Measurements from ENCODE around the gene SARDH. TPM values are rescaled to one million over a fixed set of nuclear protein-coding genes. Genes with fewer than 3 reads are reported as not detected.

Gene SARDH
- total and polyA plus RNA-seq, 2 donors (not counting 3 experiments of a cell fraction or from before 2014, with no cell fraction given), result 0.19 to 0.44 TPM

- H3K9ac ChIP-seq (replicated peaks; ENCODE audit: extremely low read depth, insufficient read depth, low read length), result no peak overlapping the region
- no peaks in the 10 kb centered on the region for H3K36me3 ChIP-seq (ENCODE audit: control insufficient read depth in 2 of 2, extremely low read depth in 1 of 2, insufficient read depth in 2 of 2, low read length in 2 of 2)
- POLR2A ChIA-PET, result no interaction called here
- H3K4me1 ChIP-seq (ENCODE audit: control insufficient read depth, extremely low read depth, insufficient read depth, low read length), result no peaks in the 10 kb centered on the region
- intact Hi-C loops (cut with micrococcal nuclease), result no loop called here
- no peaks in the 10 kb centered on the region for H3K9me1 ChIP-seq (replicated peaks; ENCODE audit: control insufficient read depth, extremely low read depth, insufficient read depth, low read length)
- CTCF ChIA-PET, result no interaction called here
- no peaks in the 10 kb centered on the region for H4K20me1 ChIP-seq (replicated peaks; ENCODE audit: control insufficient read depth, extremely low read depth, insufficient read depth, low read length)
- H3K4me3 ChIP-seq (replicated peaks in 1 of 3; ENCODE audit: insufficient read depth in 1 of 3, low read depth in 1 of 3, low read length in 3 of 3), result no peak overlapping the region
- FAIRE-seq (no peak), DNase-seq (ENCODE audit: low read depth, low spot score) (no peak)
- no peak overlapping the region for H3K27ac ChIP-seq (ENCODE audit: insufficient read depth, low read depth, low read length)
- H3K27me3 ChIP-seq (ENCODE audit: control insufficient read depth in 2 of 2, insufficient read depth in 2 of 2, low read length in 2 of 2), result peaks cover 0 to 5% of the 10 kb centered on the region in 2 experiments
- H3K9me3 ChIP-seq (replicated peaks; ENCODE audit: control insufficient read depth, insufficient read depth, low read length), result no peaks in the 10 kb centered on the region
- no peaks in the 10 kb centered on the region for H3K79me2 ChIP-seq (ENCODE audit: control insufficient read depth, insufficient read depth, low read length)
- H3K4me2 ChIP-seq (ENCODE audit: insufficient read depth, low read length), result no peak overlapping the region
- no peak overlapping the region for H2AFZ ChIP-seq (ENCODE audit: low read depth, low read length)
- BruUV-seq (replicated peaks), result no TSS peak
- dilution Hi-C loops (cut with MboI; ENCODE audit: extremely low pct_ligation_motif_present, low sequenced_read_pairs), result no loop called here
- TF ChIP-seq, protein P1, sequence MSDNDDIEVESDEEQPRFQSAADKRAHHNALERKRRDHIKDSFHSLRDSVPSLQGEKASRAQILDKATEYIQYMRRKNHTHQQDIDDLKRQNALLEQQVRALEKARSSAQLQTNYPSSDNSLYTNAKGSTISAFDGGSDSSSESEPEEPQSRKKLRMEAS (IDR thresholded peaks at IDR 0.05; ENCODE audit: insufficient read depth, insufficient read length), result no peak
- TF ChIP-seq EZH2 (IDR thresholded peaks at IDR 0.05; ENCODE audit: borderline replicate concordance, low read depth, low read length, severe bottlenecking) (no peak), GATA2 (IDR thresholded peaks at IDR 0.05; ENCODE audit: insufficient read depth, insufficient read length, low read depth, low read length) (no peak)
Measured at GRCh38 chr9:133673258-133673655, 64.9 kb downstream of the SARDH start.

DNA sequence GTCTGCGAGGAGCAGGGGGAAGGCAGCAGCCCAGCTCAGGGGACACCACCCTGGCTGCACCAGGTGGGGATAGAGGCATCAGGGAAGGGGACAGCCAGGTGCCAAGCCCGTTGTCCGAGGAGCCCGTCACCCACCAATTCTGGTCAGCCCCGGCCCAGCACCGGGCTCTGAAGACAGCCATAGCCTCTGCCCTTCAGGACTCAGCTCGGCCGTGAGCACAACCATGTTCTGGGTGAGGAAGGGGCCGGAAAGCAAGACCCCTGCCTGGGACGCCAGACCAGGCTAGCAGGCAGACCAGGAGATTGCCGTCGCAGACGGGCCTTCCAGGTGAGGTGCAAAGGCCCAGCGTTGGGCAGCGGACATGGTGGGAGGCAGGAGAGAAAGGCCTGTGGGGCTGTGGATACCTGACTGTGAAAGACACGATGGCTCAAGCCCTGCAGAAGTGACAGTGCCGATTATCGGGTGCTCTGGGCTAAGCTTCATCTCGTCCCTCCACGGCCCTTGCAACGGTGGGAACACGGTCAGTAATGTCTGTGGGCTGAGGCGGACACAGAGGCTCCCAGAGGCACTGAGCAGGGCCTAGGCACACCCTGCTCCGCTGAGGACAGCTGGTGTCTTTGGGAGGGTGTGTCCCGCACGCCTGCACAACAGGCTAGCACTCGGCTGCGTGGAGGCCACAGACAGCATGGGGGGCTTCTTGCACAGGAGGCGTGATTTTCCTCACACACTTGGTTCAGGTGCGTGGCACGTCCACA is 65.5 kb downstream of the SARDH start:
- H3K27me3 ChIP-seq (ENCODE audit: control insufficient read depth in 2 of 2, insufficient read depth in 2 of 2, low read length in 2 of 2), result peaks cover 0 to 5% of the 10 kb centered on the region in 2 experiments
- no peaks in the 10 kb centered on the region for H3K36me3 ChIP-seq (ENCODE audit: control insufficient read depth in 2 of 2, extremely low read depth in 1 of 2, insufficient read depth in 2 of 2, low read length in 2 of 2)
- no peak overlapping the region for H3K4me2 ChIP-seq (ENCODE audit: insufficient read depth, low read length)
- CTCF ChIA-PET, result no interaction called here
- FAIRE-seq, result no peak
- POLR2A ChIA-PET, result no interaction called here
- no peak overlapping the region for H2AFZ ChIP-seq (ENCODE audit: low read depth, low read length)
- H3K27ac ChIP-seq (ENCODE audit: insufficient read depth, low read depth, low read length), result no peak overlapping the region
- TF ChIP-seq, protein P1 (IDR thresholded peaks at IDR 0.05; ENCODE audit: insufficient read depth, insufficient read length), result no peak
- TF ChIP-seq EZH2 (IDR thresholded peaks at IDR 0.05; ENCODE audit: borderline replicate concordance, low read depth, low read length, severe bottlenecking), result no peak
- no peak for TF ChIP-seq CTCF (IDR thresholded peaks at IDR 0.05; ENCODE audit: extremely low read depth in 1 of 2, insufficient read depth in 1 of 2, low read depth in 1 of 2, low read length in 2 of 2)
- TF ChIP-seq FOS (IDR thresholded peaks at IDR 0.05; ENCODE audit: borderline replicate concordance, insufficient read depth, low read length), result no peak
- no peak for TF ChIP-seq MYC (IDR thresholded peaks at IDR 0.05; ENCODE audit: low read depth, low read length)
- no peak for TF ChIP-seq GATA2 (IDR thresholded peaks at IDR 0.05; ENCODE audit: insufficient read depth, insufficient read length, low read depth, low read length)
- TF ChIP-seq POLR2AphosphoS5 (IDR thresholded peaks at IDR 0.05; ENCODE audit: insufficient read depth, low read depth, low read length), result no peak
- TF ChIP-seq JUN (IDR thresholded peaks at IDR 0.05; ENCODE audit: borderline replicate concordance, insufficient read depth, insufficient read length, low read depth), result no peak
- TF ChIP-seq POLR2A (IDR thresholded peaks at IDR 0.05; ENCODE audit: low read depth, low read length), result no peak
- dilution Hi-C loops (cut with MboI; ENCODE audit: extremely low pct_ligation_motif_present, low sequenced_read_pairs), result no loop called here
- H3K4me3 ChIP-seq (replicated peaks in 1 of 3; ENCODE audit: insufficient read depth in 1 of 3, low read depth in 1 of 3, low read length in 3 of 3), result no peak overlapping the region
- intact Hi-C loops (cut with micrococcal nuclease), result no loop called here
- no peak overlapping the region for H3K9ac ChIP-seq (replicated peaks; ENCODE audit: extremely low read depth, insufficient read depth, low read length)
- no peaks in the 10 kb centered on the region for H3K79me2 ChIP-seq (ENCODE audit: control insufficient read depth, insufficient read depth, low read length)
- BruUV-seq (replicated peaks), result no TSS peak
- no peaks in the 10 kb centered on the region for H3K9me3 ChIP-seq (replicated peaks; ENCODE audit: control insufficient read depth, insufficient read depth, low read length)
- H3K9me1 ChIP-seq (replicated peaks; ENCODE audit: control insufficient read depth, extremely low read depth, insufficient read depth, low read length), result no peaks in the 10 kb centered on the region
- H4K20me1 ChIP-seq (replicated peaks; ENCODE audit: control insufficient read depth, extremely low read depth, insufficient read depth, low read length), result no peaks in the 10 kb centered on the region
- no peaks in the 10 kb centered on the region for H3K4me1 ChIP-seq (ENCODE audit: control insufficient read depth, extremely low read depth, insufficient read depth, low read length)
- DNase-seq (ENCODE audit: low read depth, low spot score), result no peak
